Neural cell (in vitro differentiated cells): ENCODE data around the gene ARID1B.

Experiments
- CTCF ChIP-seq: fragments of 450-650 bp; IDR thresholded peaks from 2 replicates; pipeline ENCODE4 v1.5.1; 2014; ENCODE audit warnings: antibody characterized with exemption, mild to moderate bottlenecking, moderate library complexity; ENCODE audit not compliant: poor library complexity, severe bottlenecking
- EP300 ChIP-seq: fragments of 450-650 bp; conservative IDR thresholded peaks from 2 replicates; pipeline ENCODE4 v1.6.1; 2014; ENCODE audit warnings: antibody characterized with exemption, mild to moderate bottlenecking, moderate library complexity; ENCODE audit not compliant: poor library complexity, severe bottlenecking

- TF ChIP-seq CTCF (no peak), EP300 (no peak)
Observed at GRCh38 chr6:156752666-156753301, 24.4 kb upstream of the ARID1B start.
